GM13977 (cell line): Measurements from ENCODE around the gene PGA4.
A peak's percentile ranks its signal among the peaks of the same experiment; 100 is the strongest.
"Not testable (repeated sequence)": the region's sequence is repeated elsewhere in the genome, so short reads cannot be mapped to it uniquely, and the experiment has no call there.

Source experiments
- DNase-seq: peaks from one replicate; pipeline ENCODE4 v3.0.0; 2012; ENCODE audit warnings: low spot score
- in situ Hi-C: fragments of 300-500 bp; cut with MboI; formaldehyde crosslinking; loops from one replicate; pipeline ENCODE4 v1.12.0; 2022; ENCODE audit warnings: low sequenced_read_pairs, low pct_unique_long_range_greater_than_20kb, mixed read lengths, inconsistent platforms; ENCODE audit not compliant: unreplicated experiment
- TF ChIP-seq, protein P1 (sequence below): IDR thresholded peaks from 2 replicates; pipeline ENCODE4 v1.5.1; 2012; ENCODE audit warnings: mild to moderate bottlenecking, control low read depth; ENCODE audit not compliant: insufficient read depth; ENCODE audit errors: extremely low read depth, missing control alignments

PGA4 gene

DNA sequence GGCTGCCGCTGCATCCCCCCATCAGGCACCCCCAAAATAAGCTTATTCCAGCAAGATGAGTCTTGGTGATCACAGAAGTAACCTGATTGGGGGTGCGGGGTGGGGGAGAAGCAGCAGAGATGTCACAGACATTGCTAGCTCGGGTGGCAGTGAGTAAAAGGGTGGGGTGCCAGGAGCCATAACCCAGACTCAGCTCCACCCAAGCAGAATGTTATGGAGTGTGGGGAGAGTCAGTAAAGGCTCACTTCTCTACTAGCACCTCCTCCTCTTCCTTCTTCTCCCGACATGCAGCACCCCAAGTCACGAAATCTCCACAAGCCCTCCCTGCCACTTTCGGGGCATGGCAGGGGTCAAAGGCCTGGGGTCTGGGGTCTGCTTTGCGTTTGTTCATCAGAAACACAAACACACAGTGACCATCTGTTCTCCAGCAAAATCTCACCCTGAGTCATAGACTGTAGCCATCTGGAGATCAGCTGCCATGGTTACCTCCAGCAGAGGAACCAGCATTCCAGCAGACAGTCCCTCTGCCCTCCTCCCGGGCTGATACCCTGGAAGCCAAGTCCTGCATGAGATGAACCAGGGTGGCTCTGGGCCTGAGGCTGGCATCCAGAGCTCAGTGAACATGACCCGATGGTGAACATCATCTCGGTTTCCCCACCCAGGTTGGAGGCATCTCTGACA lies 23.3 kb downstream of the PGA4 start:
- in situ Hi-C loops, DNase-seq: not testable (repeated sequence)

DNA sequence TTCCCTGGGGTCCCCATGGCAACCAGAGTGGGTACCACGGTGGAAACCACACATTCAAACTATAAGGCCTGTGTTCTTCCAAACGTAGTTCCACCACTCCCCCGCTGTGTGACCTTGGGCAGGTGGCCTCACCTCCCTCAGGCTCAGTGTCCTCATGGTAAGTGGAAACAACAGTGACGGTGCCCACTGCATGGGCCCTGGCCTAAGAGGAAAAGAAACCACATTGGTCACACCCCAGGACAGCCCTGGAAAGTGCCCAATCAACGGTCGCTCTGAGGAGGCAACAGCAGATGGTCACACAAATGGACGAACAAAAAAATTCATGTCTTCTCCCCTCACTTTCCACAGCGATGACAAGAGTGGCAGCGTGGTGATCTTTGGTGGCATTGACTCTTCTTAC lies 25.9 kb downstream of the PGA4 start:
- in situ Hi-C loops, DNase-seq: not testable (repeated sequence)

DNA sequence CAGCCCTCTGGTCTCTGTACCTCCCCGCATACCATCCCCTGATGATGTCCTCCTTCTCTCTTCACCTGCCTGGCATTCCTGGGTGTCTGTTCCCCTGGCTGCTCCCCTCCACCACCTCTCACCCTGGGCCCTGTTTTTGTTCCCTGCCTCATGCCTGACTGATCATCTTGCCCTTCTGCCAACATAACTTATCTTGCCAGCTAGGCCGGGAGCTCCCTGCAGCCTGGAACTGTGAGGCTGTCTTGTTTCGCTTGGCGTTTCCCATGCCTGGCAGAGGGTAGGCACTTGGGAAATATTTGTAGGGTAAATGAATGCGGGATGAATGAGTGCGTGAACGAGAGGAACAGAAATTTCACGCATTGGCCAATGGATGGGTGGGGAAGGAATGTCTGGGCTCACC lies 27.1 kb downstream of the PGA4 start:
- in situ Hi-C loops, DNase-seq: not testable (repeated sequence)

DNA sequence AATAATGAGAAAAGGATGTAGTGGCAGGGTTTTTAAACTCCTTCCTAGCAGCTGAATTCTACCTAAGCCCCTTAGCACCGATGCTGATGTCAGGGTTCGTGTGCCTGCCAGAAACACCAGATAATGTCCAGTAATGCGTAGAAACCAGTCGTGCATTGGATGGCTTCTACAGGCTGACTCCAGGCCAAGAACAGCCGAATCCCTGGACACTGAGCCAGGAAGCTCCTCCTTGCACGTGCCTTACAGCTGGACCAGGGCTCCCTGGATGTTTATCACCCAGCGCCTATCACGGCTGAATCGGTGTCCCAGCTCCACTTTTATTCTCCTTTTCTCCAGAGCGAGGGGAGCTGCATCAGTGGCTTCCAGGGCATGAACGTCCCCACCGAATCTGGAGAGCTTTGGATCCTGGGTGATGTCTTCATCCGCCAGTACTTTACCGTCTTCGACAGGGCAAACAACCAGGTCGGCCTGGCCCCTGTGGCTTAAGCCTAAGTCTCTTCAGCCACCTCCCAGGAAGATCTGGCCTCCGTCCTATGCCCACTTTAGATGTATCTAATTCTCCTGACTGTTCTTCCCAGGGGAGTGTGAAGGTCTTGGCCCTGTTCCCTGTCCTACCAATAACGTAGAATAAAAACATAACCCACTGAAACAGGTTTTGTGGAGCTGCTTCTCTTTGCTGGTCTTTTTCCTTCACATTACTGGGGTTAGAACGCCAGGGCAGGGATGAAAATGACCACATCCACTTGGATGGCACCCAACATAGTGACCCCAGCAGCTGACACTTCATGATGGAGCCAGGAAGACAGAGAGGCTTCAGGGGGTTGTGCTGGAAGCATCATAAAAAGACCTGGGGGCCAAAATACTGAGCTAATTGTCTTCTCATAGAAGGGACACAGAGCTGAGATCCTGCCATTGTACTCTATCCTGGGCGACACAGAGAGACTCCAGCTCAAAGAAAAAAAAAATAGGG lies 28.9 kb downstream of the PGA4 start:
- in situ Hi-C loops, DNase-seq: not testable (repeated sequence)

DNA sequence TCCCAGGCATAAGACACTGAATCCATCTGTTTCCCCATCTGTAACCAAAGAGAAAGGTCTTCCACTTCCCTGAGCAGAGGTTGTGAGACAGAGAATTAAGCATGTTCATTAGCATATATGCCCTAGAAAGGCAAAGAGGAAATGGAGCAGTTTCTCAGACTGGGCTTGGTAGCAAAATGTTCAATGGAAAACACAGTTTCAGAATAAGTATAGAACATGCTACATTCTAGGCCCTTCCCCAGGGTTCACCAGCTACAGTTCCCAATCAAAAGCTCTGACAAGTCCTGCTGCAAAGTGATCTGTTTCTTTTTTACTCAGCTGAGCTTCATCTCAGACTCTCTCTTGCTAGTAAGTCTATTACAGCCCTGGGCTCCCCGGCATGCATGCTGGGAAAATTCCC lies 30.2 kb downstream of the PGA4 start:
- DNase-seq, in situ Hi-C loops: not testable (repeated sequence)

DNA sequence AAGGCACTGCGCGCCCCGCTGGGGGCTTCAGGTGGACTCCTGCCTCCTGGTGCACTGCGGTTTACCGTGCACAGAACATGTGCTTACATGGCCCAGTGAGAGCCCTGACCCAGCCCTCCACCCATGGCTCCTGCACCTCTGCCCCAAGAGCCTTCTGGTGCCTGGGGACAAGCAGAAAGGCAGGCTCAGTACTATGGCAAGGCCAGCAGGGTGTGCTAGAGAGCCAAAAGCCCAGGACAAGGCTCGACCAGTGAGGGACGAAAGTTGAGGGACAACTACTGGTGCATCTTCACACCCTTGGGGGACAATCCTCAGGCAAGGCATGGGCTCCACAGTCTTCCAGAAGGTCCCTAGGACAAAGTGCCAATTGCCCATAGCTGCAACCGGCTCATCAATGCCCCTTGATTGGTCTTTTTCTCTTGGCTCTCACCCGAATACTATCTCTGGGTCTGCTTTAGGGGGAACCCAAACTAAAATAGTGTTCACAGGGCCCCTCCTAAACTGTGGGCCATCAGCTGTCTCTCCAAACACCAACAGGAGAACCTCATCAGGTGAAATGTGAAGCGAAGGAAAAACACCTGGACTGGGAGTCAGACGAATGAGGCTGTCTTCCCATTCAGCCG lies 32.4 kb downstream of the PGA4 start:
- in situ Hi-C loops, result no loop called here
- TF ChIP-seq, protein P1, sequence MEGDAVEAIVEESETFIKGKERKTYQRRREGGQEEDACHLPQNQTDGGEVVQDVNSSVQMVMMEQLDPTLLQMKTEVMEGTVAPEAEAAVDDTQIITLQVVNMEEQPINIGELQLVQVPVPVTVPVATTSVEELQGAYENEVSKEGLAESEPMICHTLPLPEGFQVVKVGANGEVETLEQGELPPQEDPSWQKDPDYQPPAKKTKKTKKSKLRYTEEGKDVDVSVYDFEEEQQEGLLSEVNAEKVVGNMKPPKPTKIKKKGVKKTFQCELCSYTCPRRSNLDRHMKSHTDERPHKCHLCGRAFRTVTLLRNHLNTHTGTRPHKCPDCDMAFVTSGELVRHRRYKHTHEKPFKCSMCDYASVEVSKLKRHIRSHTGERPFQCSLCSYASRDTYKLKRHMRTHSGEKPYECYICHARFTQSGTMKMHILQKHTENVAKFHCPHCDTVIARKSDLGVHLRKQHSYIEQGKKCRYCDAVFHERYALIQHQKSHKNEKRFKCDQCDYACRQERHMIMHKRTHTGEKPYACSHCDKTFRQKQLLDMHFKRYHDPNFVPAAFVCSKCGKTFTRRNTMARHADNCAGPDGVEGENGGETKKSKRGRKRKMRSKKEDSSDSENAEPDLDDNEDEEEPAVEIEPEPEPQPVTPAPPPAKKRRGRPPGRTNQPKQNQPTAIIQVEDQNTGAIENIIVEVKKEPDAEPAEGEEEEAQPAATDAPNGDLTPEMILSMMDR, result peak; percentile 96
- DNase-seq, result peak; percentile 90

DNA sequence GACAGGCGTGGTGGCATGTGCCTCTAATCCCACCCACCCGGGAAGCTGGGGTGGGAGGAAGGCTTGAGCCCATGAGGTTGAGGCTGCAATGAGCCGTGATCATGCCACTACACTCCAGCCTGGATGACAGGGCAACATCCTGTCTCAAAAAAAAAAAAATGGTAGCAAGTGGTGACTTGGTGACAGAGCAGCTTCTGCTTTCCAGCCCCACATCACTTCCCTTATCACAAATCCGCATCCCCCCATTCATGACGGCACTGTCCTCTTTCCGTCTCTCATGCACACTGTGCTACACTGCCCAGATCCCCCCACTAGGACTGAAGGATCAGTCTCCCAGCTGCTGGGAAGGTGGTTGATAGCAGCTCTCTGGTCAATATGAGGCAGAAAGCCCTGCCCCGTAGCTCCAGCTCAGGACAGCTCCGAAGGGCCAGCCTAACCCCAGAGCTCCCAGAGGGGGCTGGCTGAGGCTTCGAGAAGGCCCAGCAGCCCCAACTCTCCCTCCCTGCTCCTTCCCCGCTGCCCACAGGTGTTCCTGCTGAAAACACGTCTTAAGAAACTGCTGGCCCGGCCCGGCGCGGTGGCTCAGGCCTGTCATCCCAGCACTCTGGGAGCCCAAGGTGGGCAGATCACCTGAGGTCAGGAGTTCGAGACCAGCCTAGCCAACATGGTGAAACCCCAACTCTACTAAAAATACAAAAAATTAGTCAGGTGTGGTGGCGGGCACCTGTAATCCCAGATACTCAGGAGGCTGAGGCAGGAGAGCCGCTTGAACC lies 34.7 kb downstream of the PGA4 start:
- no peak for DNase-seq
- TF ChIP-seq, protein P1, result no peak
- in situ Hi-C loops, result no loop called here

DNA sequence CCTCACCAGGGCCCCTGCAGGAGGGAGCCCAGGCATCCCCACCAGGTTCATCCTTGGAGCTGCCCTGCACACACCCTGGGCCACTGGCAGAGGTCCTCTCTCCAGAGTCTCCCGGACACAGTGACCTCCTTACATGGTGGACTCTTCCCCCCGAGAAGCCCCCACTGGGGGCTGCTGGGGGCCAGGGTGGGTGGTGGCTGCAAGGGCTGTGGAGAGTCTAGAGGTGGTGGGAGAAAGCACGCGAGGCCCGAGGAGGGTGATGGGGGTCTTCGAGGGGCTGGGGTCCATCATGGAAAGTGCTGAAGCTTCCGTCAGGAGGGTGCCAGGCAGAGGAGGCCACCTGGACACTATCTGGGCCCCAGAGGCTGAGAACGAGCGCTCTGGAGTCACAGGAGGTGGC lies 36.4 kb downstream of the PGA4 start:
- in situ Hi-C loops, result no loop called here
- no peak for DNase-seq
- TF ChIP-seq, protein P1, result no peak

DNA sequence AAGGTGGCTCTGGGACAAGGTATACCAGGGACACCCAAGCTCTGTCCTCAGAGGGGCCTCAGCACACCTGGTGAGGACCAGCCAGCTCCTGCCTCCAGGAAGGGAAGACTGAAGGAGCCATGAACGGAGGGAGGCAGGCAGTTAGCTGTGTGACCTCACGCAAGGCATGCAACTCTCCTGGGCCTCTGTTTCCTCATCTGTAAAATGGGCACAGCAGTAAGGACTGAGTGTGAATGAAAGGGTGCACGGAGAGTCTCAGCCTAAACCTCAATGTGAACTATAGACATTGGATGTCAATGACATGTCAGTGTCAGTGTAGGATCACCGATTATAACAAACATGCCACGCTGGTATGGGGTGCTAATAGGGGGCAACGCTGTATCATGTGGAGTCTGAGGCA lies 37.2 kb downstream of the PGA4 start:
- in situ Hi-C loops, result no loop called here

More for the DNA sequence above, 37.2 kb downstream of the PGA4 start:
- TF ChIP-seq, protein P1, result no peak
- no peak for DNase-seq
